Measurements from ENCODE around the gene DCTPP1.

The DCTPP1 gene

GRCh38 chr16:30439720-30440348 lies 10.0 kb upstream of the DCTPP1 start:
- Histone ChIP-seq H3K36me3 (ENCODE audit: insufficient read depth, low read length) (peaks cover 6% of the 10 kb centered on the region; the same call in 1 of the 2 replicates), H3K9me3 (ENCODE audit: control insufficient read depth, insufficient read depth, low read length) (peaks cover 3% of the 10 kb centered on the region; the same call in 1 of the 2 replicates), H3K9ac (ENCODE audit: low read depth, low read length) (no peak overlapping the region), H3K4me1 (ENCODE audit: insufficient read depth, low read length) (no peaks in the 10 kb centered on the region)

- peaks cover 2% of the 10 kb centered on the region; the same call in 1 of the 2 replicates for H3K9me3 ChIP-seq (ENCODE audit: control insufficient read depth, insufficient read depth, low read length)
- H3K4me1 ChIP-seq (ENCODE audit: insufficient read depth, low read length) = no peaks in the 10 kb centered on the region
- peaks cover under 1% of the 10 kb centered on the region; the same call in 1 of the 2 replicates for H3K36me3 ChIP-seq (ENCODE audit: insufficient read depth, low read length)
- no peak overlapping the region for H3K9ac ChIP-seq (ENCODE audit: low read depth, low read length)
Measured at GRCh38 chr16:30438835-30439234, 9.0 kb upstream of the DCTPP1 start.

GRCh38 chr16:30437511-30438046 lies 7.7 kb upstream of the DCTPP1 start:
- Histone ChIP-seq H3K4me1 (ENCODE audit: insufficient read depth, low read length) (no peaks in the 10 kb centered on the region), H3K36me3 (ENCODE audit: insufficient read depth, low read length) (no peaks in the 10 kb centered on the region), H3K9ac (ENCODE audit: low read depth, low read length) (no peak overlapping the region), H3K9me3 (ENCODE audit: control insufficient read depth, insufficient read depth, low read length) (no peaks in the 10 kb centered on the region)

GRCh38 chr16:30434852-30435251 lies 5.0 kb upstream of the DCTPP1 start:
- no peaks in the 10 kb centered on the region for H3K36me3 ChIP-seq (ENCODE audit: insufficient read depth, low read length)

GRCh38 chr16:30430428-30430970 lies 669 bp upstream of the DCTPP1 start:
- Histone ChIP-seq H3K9me3 (ENCODE audit: control insufficient read depth, insufficient read depth, low read length) (no peaks in the 10 kb centered on the region), H3K36me3 (ENCODE audit: insufficient read depth, low read length) (no peaks in the 10 kb centered on the region), H3K4me1 (ENCODE audit: insufficient read depth, low read length) (peaks cover 10% of the 10 kb centered on the region; the same call in 1 of the 2 replicates), H3K9ac (ENCODE audit: low read depth, low read length) (peak overlapping the region; percentile 34; the same call in 1 of the 2 replicates)

More at GRCh38 chr16:30434852-30435251, 5.0 kb upstream of the DCTPP1 start:
- Histone ChIP-seq H3K9ac (ENCODE audit: low read depth, low read length) (no peak overlapping the region), H3K4me1 (ENCODE audit: insufficient read depth, low read length) (peaks cover 7% of the 10 kb centered on the region; the same call in 1 of the 2 replicates), H3K9me3 (ENCODE audit: control insufficient read depth, insufficient read depth, low read length) (no peaks in the 10 kb centered on the region)

- H3K4me1 ChIP-seq (ENCODE audit: insufficient read depth, low read length) = peaks cover 10% of the 10 kb centered on the region; the same call in 1 of the 2 replicates
- H3K9me3 ChIP-seq (ENCODE audit: control insufficient read depth, insufficient read depth, low read length) = no peaks in the 10 kb centered on the region
- H3K9ac ChIP-seq (ENCODE audit: low read depth, low read length) = peak overlapping the region; percentile 77
- H3K36me3 ChIP-seq (ENCODE audit: insufficient read depth, low read length) = peaks cover 6% of the 10 kb centered on the region; the same call in 1 of the 2 replicates
Measured at GRCh38 chr16:30429418-30429677, 482 bp downstream of the DCTPP1 start.

- no peak overlapping the region for H3K9ac ChIP-seq (ENCODE audit: low read depth, low read length)
Measured at GRCh38 chr16:30428055-30428454, 1.8 kb downstream of the DCTPP1 start.

GRCh38 chr16:30421010-30421409 lies 8.8 kb downstream of the DCTPP1 start:
- H3K4me1 ChIP-seq (ENCODE audit: insufficient read depth, low read length) = peaks cover 3% of the 10 kb centered on the region; the same call in 1 of the 2 replicates
- H3K36me3 ChIP-seq (ENCODE audit: insufficient read depth, low read length) = peaks cover 12% of the 10 kb centered on the region; the same call in 1 of the 2 replicates
- no peak overlapping the region for H3K9ac ChIP-seq (ENCODE audit: low read depth, low read length)
- H3K9me3 ChIP-seq (ENCODE audit: control insufficient read depth, insufficient read depth, low read length) = no peaks in the 10 kb centered on the region

More at GRCh38 chr16:30428055-30428454, 1.8 kb downstream of the DCTPP1 start:
- peaks cover 12% of the 10 kb centered on the region; the same call in 1 of the 2 replicates for H3K36me3 ChIP-seq (ENCODE audit: insufficient read depth, low read length)
- no peaks in the 10 kb centered on the region for H3K9me3 ChIP-seq (ENCODE audit: control insufficient read depth, insufficient read depth, low read length)
- peaks cover 10% of the 10 kb centered on the region; the same call in 1 of the 2 replicates for H3K4me1 ChIP-seq (ENCODE audit: insufficient read depth, low read length)

GRCh38 chr16:30418350-30419181 lies 11.3 kb downstream of the DCTPP1 start:
- H3K36me3 ChIP-seq (ENCODE audit: insufficient read depth, low read length) = 0 out of 2 replicates have a peak, but pooled peaks cover 3% of the 10 kb centered on the region
- H3K4me1 ChIP-seq (ENCODE audit: insufficient read depth, low read length) = no peaks in the 10 kb centered on the region; the same call in 1 of the 2 replicates
- H3K9ac ChIP-seq (ENCODE audit: low read depth, low read length) = peak overlapping the region; percentile 69
- H3K9me3 ChIP-seq (ENCODE audit: control insufficient read depth, insufficient read depth, low read length) = no peaks in the 10 kb centered on the region

- Histone ChIP-seq H3K9ac (ENCODE audit: low read depth, low read length) (peak overlapping the region; percentile 69), H3K9me3 (ENCODE audit: control insufficient read depth, insufficient read depth, low read length) (no peaks in the 10 kb centered on the region), H3K4me1 (ENCODE audit: insufficient read depth, low read length) (no peaks in the 10 kb centered on the region; the same call in 1 of the 2 replicates), H3K36me3 (ENCODE audit: insufficient read depth, low read length) (no peaks in the 10 kb centered on the region)
Measured at GRCh38 chr16:30417529-30418349, 12.1 kb downstream of the DCTPP1 start.

GRCh38 chr16:30416624-30417528 lies 13.0 kb downstream of the DCTPP1 start:
- H3K4me1 ChIP-seq (ENCODE audit: insufficient read depth, low read length) = no peaks in the 10 kb centered on the region; the same call in 1 of the 2 replicates
- peak overlapping the region; percentile 69 for H3K9ac ChIP-seq (ENCODE audit: low read depth, low read length)
- H3K9me3 ChIP-seq (ENCODE audit: control insufficient read depth, insufficient read depth, low read length) = no peaks in the 10 kb centered on the region
- H3K36me3 ChIP-seq (ENCODE audit: insufficient read depth, low read length) = 0 out of 2 replicates have a peak, but pooled peaks cover under 1% of the 10 kb centered on the region

- 0 out of 2 replicates have a peak, but pooled peaks cover 6% of the 10 kb centered on the region for H3K36me3 ChIP-seq (ENCODE audit: insufficient read depth, low read length)
- no peak overlapping the region for H3K9ac ChIP-seq (ENCODE audit: low read depth, low read length)
- H3K4me1 ChIP-seq (ENCODE audit: insufficient read depth, low read length) = no peaks in the 10 kb centered on the region; the same call in 1 of the 2 replicates
- no peaks in the 10 kb centered on the region for H3K9me3 ChIP-seq (ENCODE audit: control insufficient read depth, insufficient read depth, low read length)
Measured at GRCh38 chr16:30416047-30416603, 13.7 kb downstream of the DCTPP1 start.

Measured in ES-I3 (cell line).